ENCODE measurements around the gene WDR87.

The WDR87 gene

GRCh38 chr19:37902668-37903067, 3.7 kb downstream of the WDR87 start:
- Mint-ChIP-seq H3K9me3 (no peaks in the 10 kb centered on the region), H3K27me3 (ENCODE audit: low read depth) (no peaks in the 10 kb centered on the region), H3K27ac (peak overlapping the region in 2 of 3 experiments; percentile 33 to 56), H3K4me3 (peak overlapping the region; percentile 40 to 59 (median 43)), H3K36me3 (ENCODE audit: low read depth) (no peaks in the 10 kb centered on the region), H3K4me1 (peaks cover 7% of the 10 kb centered on the region)
- TF ChIP-seq, protein P1, sequence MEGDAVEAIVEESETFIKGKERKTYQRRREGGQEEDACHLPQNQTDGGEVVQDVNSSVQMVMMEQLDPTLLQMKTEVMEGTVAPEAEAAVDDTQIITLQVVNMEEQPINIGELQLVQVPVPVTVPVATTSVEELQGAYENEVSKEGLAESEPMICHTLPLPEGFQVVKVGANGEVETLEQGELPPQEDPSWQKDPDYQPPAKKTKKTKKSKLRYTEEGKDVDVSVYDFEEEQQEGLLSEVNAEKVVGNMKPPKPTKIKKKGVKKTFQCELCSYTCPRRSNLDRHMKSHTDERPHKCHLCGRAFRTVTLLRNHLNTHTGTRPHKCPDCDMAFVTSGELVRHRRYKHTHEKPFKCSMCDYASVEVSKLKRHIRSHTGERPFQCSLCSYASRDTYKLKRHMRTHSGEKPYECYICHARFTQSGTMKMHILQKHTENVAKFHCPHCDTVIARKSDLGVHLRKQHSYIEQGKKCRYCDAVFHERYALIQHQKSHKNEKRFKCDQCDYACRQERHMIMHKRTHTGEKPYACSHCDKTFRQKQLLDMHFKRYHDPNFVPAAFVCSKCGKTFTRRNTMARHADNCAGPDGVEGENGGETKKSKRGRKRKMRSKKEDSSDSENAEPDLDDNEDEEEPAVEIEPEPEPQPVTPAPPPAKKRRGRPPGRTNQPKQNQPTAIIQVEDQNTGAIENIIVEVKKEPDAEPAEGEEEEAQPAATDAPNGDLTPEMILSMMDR (IDR thresholded peaks at IDR 0.05; ENCODE audit: unreplicated experiment in 3 of 3), result peak; percentile 77 to 86 (median 77)

GRCh38 chr19:37899966-37900365, 6.4 kb downstream of the WDR87 start:
- Mint-ChIP-seq H3K36me3 (ENCODE audit: low read depth) (no peaks in the 10 kb centered on the region), H3K4me3 (no peak overlapping the region), H3K27ac (no peak overlapping the region), H3K9me3 (no peaks in the 10 kb centered on the region), H3K27me3 (ENCODE audit: low read depth) (peaks cover 10% of the 10 kb centered on the region), H3K4me1 (peaks cover 5% of the 10 kb centered on the region)
- TF ChIP-seq, protein P1 (IDR thresholded peaks at IDR 0.05; ENCODE audit: unreplicated experiment in 3 of 3), result no peak

DNA sequence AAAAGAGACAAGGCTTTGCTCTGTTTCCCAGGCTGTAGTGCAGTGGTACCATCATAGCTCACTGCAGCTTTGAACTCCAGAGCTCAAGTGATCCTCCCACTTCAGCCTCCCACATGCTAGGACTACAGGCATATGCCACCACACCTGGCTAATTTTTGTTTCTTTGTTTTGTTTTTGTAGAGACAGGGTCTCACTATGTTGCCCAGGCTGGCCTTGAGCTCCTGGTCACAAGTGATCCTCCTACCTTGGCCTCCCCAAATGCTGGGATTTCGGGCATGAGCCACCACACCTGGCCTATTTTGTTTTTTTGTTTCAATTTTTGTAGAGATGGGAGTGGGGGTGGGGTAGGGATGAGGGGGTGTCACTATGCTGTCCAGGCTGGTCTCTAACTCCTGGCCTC, 6.9 kb downstream of the WDR87 start:
- TF ChIP-seq, protein P1 (IDR thresholded peaks at IDR 0.05; ENCODE audit: unreplicated experiment in 3 of 3), result no peak
- Mint-ChIP-seq H3K4me1 (peaks cover 5% of the 10 kb centered on the region), H3K36me3 (ENCODE audit: low read depth) (no peaks in the 10 kb centered on the region), H3K4me3 (no peak overlapping the region), H3K27me3 (ENCODE audit: low read depth) (peaks cover 12% of the 10 kb centered on the region), H3K9me3 (no peaks in the 10 kb centered on the region), H3K27ac (no peak overlapping the region)

DNA sequence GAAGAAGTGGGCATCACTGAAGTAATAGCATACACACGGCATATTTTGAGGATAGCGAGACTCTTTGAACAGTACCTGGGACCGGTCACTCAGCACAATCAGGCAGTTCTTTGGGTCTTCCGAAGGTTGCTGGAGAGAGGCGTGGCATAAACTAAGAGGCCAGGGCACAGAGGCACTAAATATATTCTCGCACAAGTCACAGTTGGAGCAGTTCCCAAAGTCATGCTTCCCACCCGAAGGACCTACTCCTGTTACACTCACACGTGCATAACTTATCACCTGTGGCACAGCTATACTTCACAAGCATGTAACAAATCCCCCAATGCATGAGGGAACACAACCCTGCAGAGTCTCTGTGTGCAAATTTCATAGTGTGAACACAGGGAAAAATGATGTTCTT, 10.2 kb downstream of the WDR87 start:
- Mint-ChIP-seq H3K27ac (no peak overlapping the region), H3K27me3 (ENCODE audit: low read depth) (peaks cover 28% of the 10 kb centered on the region), H3K4me1 (peaks cover 15% of the 10 kb centered on the region), H3K4me3 (no peak overlapping the region), H3K9me3 (peaks cover 3% of the 10 kb centered on the region), H3K36me3 (ENCODE audit: low read depth) (no peaks in the 10 kb centered on the region)
- TF ChIP-seq, protein P1 (IDR thresholded peaks at IDR 0.05; ENCODE audit: unreplicated experiment in 3 of 3), result no peak

- Mint-ChIP-seq H3K4me3 (no peak overlapping the region), H3K27ac (no peak overlapping the region), H3K36me3 (ENCODE audit: low read depth) (no peaks in the 10 kb centered on the region), H3K4me1 (peaks cover 15% of the 10 kb centered on the region), H3K9me3 (peaks cover 3% of the 10 kb centered on the region), H3K27me3 (ENCODE audit: low read depth) (peaks cover 28% of the 10 kb centered on the region)
- TF ChIP-seq, protein P1 (IDR thresholded peaks at IDR 0.05; ENCODE audit: unreplicated experiment in 3 of 3), result no peak
Measured at GRCh38 chr19:37893845-37894575, 12.4 kb downstream of the WDR87 start.

- Mint-ChIP-seq H3K36me3 (ENCODE audit: low read depth) (no peaks in the 10 kb centered on the region), H3K27me3 (ENCODE audit: low read depth) (peaks cover 2% of the 10 kb centered on the region)
Measured at GRCh38 chr19:37886571-37886970, 19.8 kb downstream of the WDR87 start.

More at GRCh38 chr19:37886571-37886970, 19.8 kb downstream of the WDR87 start:
- Mint-ChIP-seq H3K4me3 (no peak overlapping the region), H3K9me3 (peaks cover 29% of the 10 kb centered on the region), H3K27ac (no peak overlapping the region), H3K4me1 (no peaks in the 10 kb centered on the region)
- TF ChIP-seq, protein P1 (IDR thresholded peaks at IDR 0.05; ENCODE audit: unreplicated experiment in 3 of 3), result no peak

Data from nephron (organoid).